KMS-11 (cell line): ENCODE measurements around the gene CD8B2.
"Not testable (repeated sequence)": the region's sequence is repeated elsewhere in the genome, so short reads cannot be mapped to it uniquely, and the experiment has no call there.

ENCODE experiments used
- H2AFZ ChIP-seq: fragments of 200-600 bp; sonication (generic); 2 replicates; pipeline ENCODE4 v1.6.1; 2016; ENCODE audit warnings: antibody characterized with exemption, mixed run types, low read depth
- H3K27ac ChIP-seq: fragments of 200-600 bp; sonication (generic); 2 replicates; pipeline ENCODE4 v1.6.1; 2016; ENCODE audit warnings: mild to moderate bottlenecking, mixed run types
- H3K27me3 ChIP-seq: fragments of 200-600 bp; sonication (generic); 2 replicates; pipeline ENCODE4 v1.6.1; 2017; ENCODE audit warnings: mild to moderate bottlenecking, low read depth, mixed run types, moderate library complexity; ENCODE audit not compliant: insufficient read depth
- H3K36me3 ChIP-seq: fragments of 200-600 bp; sonication (generic); 2 replicates; pipeline ENCODE4 v1.6.1; 2017; ENCODE audit warnings: mild to moderate bottlenecking, mixed run types; ENCODE audit not compliant: insufficient read depth
- H3K4me1 ChIP-seq: fragments of 200-600 bp; sonication (generic); 2 replicates; pipeline ENCODE4 v1.6.1; 2016; ENCODE audit warnings: mild to moderate bottlenecking, low read depth, mixed run types; ENCODE audit not compliant: poor library complexity, severe bottlenecking
- H3K4me2 ChIP-seq: fragments of 200-600 bp; sonication (generic); 2 replicates; pipeline ENCODE4 v1.7.0; 2016; ENCODE audit warnings: mild to moderate bottlenecking, mixed run types
- H3K4me3 ChIP-seq: fragments of 200-600 bp; sonication (generic); IDR thresholded peaks from 2 replicates; pipeline ENCODE4 v1.6.1; 2017; ENCODE audit warnings: low read depth, low read length, mixed read lengths; ENCODE audit not compliant: insufficient read depth
- H3K79me2 ChIP-seq: fragments of 200-600 bp; sonication (generic); 2 replicates; pipeline ENCODE4 v1.6.1; 2016; ENCODE audit warnings: low read depth, mixed run types; ENCODE audit not compliant: insufficient read depth
- H3K9ac ChIP-seq: fragments of 200-600 bp; sonication (generic); 2 replicates; pipeline ENCODE4 v1.6.1; 2016; ENCODE audit warnings: mild to moderate bottlenecking, mixed run types
- H4K20me1 ChIP-seq: fragments of 200-600 bp; sonication (generic); 2 replicates; pipeline ENCODE4 v1.6.1; 2016; ENCODE audit warnings: mild to moderate bottlenecking, mixed run types; ENCODE audit not compliant: insufficient read depth
- CTCF ChIP-seq: fragments of 200-600 bp; sonication (generic); conservative IDR thresholded peaks from 2 replicates; pipeline ENCODE4 v1.6.1; 2017; ENCODE audit warnings: low read depth, mild to moderate bottlenecking, antibody characterized with exemption, low read length, moderate library complexity, mixed read lengths

CD8B2 gene

GRCh38 chr2:106511476-106511901 lies 24.3 kb downstream of the CD8B2 start:
- not testable (repeated sequence) for H3K36me3 ChIP-seq, H4K20me1 ChIP-seq, H3K9ac ChIP-seq, H3K27me3 ChIP-seq, H2AFZ ChIP-seq, H3K27ac ChIP-seq, H3K4me2 ChIP-seq, H3K4me3 ChIP-seq, H3K79me2 ChIP-seq
- peaks cover 61% of the 10 kb centered on the region for H3K4me1 ChIP-seq

GRCh38 chr2:106511934-106512333 lies 24.8 kb downstream of the CD8B2 start:
- H2AFZ ChIP-seq, H3K4me3 ChIP-seq, H3K27me3 ChIP-seq, H3K79me2 ChIP-seq, H3K27ac ChIP-seq, H3K9ac ChIP-seq, H3K36me3 ChIP-seq, H4K20me1 ChIP-seq, H3K4me2 ChIP-seq: not testable (repeated sequence)
- peaks cover 57% of the 10 kb centered on the region for H3K4me1 ChIP-seq

GRCh38 chr2:106513391-106513790 lies 26.2 kb downstream of the CD8B2 start:
- not testable (repeated sequence) for H3K4me3 ChIP-seq, H3K9ac ChIP-seq
- H3K4me1 ChIP-seq = peaks cover 45% of the 10 kb centered on the region

GRCh38 chr2:106514827-106515226 lies 27.7 kb downstream of the CD8B2 start:
- H4K20me1 ChIP-seq, H3K9ac ChIP-seq, H3K4me2 ChIP-seq, H3K4me3 ChIP-seq, H3K27me3 ChIP-seq, H3K79me2 ChIP-seq, H3K27ac ChIP-seq, H2AFZ ChIP-seq, H3K36me3 ChIP-seq: not testable (repeated sequence)
- H3K4me1 ChIP-seq = peaks cover 33% of the 10 kb centered on the region

More at GRCh38 chr2:106513391-106513790, 26.2 kb downstream of the CD8B2 start:
- H3K36me3 ChIP-seq, H2AFZ ChIP-seq, H3K27me3 ChIP-seq, H3K79me2 ChIP-seq, H3K27ac ChIP-seq, H3K4me2 ChIP-seq, H4K20me1 ChIP-seq: not testable (repeated sequence)

- no peak for TF ChIP-seq CTCF
- H3K79me2 ChIP-seq = no peaks in the 10 kb centered on the region
Observed at GRCh38 chr2:106516436-106516835, 29.3 kb downstream of the CD8B2 start.

GRCh38 chr2:106516864-106517263 lies 29.7 kb downstream of the CD8B2 start:
- H3K4me2 ChIP-seq = no peak overlapping the region
- H2AFZ ChIP-seq = no peak overlapping the region
- peaks cover 16% of the 10 kb centered on the region for H3K4me1 ChIP-seq
- no peaks in the 10 kb centered on the region for H4K20me1 ChIP-seq
- H3K9ac ChIP-seq = no peak overlapping the region
- no peaks in the 10 kb centered on the region for H3K79me2 ChIP-seq
- no peaks in the 10 kb centered on the region for H3K36me3 ChIP-seq
- H3K27me3 ChIP-seq = no peaks in the 10 kb centered on the region
- no peak overlapping the region for H3K27ac ChIP-seq
- no peak overlapping the region for H3K4me3 ChIP-seq
- TF ChIP-seq CTCF = no peak

More at GRCh38 chr2:106516436-106516835, 29.3 kb downstream of the CD8B2 start:
- Histone ChIP-seq H3K27me3 (no peaks in the 10 kb centered on the region), H3K4me1 (peaks cover 20% of the 10 kb centered on the region), H4K20me1 (no peaks in the 10 kb centered on the region), H3K4me2 (no peak overlapping the region), H2AFZ (no peak overlapping the region), H3K4me3 (no peak overlapping the region), H3K9ac (no peak overlapping the region), H3K36me3 (no peaks in the 10 kb centered on the region), H3K27ac (no peak overlapping the region)
